ENCODE measurements around the gene EIF2D. TPM values are rescaled to one million over a fixed set of nuclear protein-coding genes. Genes with fewer than 3 reads are reported as not detected.

Gene EIF2D
- total RNA-seq, 3 donors from 2014 or later (not counting 1 experiment from before 2014, with no cell fraction given) = 31.8 to 34.6 (median 32.7) TPM

DNA sequence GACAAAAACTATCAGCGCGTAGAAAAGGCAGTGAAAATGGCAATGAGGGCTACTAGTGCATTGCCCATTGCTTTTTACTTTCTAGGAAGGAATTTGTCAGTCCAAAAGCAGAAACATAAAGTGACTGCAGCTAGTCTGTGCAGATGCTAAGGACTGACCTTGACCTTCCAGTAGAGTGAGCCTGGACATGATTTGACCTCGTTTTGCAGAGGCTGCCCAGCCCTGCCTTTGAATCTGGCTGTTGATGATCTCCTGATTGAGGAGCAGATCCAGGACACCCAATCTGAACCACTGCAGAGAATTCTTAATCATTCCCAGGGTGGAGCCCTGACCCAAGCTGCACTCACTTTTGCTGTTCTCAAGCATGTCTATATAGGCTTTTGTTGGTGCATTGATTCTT, 44.7 kb upstream of the EIF2D start:
- TF ChIP-seq, protein P1, sequence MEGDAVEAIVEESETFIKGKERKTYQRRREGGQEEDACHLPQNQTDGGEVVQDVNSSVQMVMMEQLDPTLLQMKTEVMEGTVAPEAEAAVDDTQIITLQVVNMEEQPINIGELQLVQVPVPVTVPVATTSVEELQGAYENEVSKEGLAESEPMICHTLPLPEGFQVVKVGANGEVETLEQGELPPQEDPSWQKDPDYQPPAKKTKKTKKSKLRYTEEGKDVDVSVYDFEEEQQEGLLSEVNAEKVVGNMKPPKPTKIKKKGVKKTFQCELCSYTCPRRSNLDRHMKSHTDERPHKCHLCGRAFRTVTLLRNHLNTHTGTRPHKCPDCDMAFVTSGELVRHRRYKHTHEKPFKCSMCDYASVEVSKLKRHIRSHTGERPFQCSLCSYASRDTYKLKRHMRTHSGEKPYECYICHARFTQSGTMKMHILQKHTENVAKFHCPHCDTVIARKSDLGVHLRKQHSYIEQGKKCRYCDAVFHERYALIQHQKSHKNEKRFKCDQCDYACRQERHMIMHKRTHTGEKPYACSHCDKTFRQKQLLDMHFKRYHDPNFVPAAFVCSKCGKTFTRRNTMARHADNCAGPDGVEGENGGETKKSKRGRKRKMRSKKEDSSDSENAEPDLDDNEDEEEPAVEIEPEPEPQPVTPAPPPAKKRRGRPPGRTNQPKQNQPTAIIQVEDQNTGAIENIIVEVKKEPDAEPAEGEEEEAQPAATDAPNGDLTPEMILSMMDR (IDR thresholded peaks at IDR 0.05) = no peak
- no peak for ATAC-seq
- DNase-seq = no peak
- H3K4me3 Mint-ChIP-seq = no peak overlapping the region
- H3K27me3 Mint-ChIP-seq (ENCODE audit: low read depth in 2 of 2) = peaks cover 22 to 28% of the 10 kb centered on the region in 2 donors
- no peaks in the 10 kb centered on the region for H3K9me3 Mint-ChIP-seq
- H3K36me3 Mint-ChIP-seq = no peaks in the 10 kb centered on the region
- no peak overlapping the region for H3K27ac Mint-ChIP-seq
- no peaks in the 10 kb centered on the region for H3K36me3 ChIP-seq (ENCODE audit: control insufficient read depth, insufficient read depth, low read length)
- H3K4me1 Mint-ChIP-seq = peaks cover 7 to 8% of the 10 kb centered on the region in 2 donors
- H3K4me1 ChIP-seq (ENCODE audit: control insufficient read depth, insufficient read depth, low read length) = peaks cover 7% of the 10 kb centered on the region
- no peak overlapping the region for H3K27ac ChIP-seq (ENCODE audit: low read length)
- H3K9me3 ChIP-seq (ENCODE audit: control insufficient read depth, insufficient read depth, low read length) = no peaks in the 10 kb centered on the region
- H3K4me3 ChIP-seq (ENCODE audit: low read length) = no peak overlapping the region
- H3K27me3 ChIP-seq (ENCODE audit: control insufficient read depth, insufficient read depth, low read length) = peaks cover 4% of the 10 kb centered on the region
- intact Hi-C loops (cut with micrococcal nuclease) = no loop called here
- WGBS (ENCODE audit: insufficient coverage) = 94% methylated on average over 3 of the region's 3 CpGs

DNA sequence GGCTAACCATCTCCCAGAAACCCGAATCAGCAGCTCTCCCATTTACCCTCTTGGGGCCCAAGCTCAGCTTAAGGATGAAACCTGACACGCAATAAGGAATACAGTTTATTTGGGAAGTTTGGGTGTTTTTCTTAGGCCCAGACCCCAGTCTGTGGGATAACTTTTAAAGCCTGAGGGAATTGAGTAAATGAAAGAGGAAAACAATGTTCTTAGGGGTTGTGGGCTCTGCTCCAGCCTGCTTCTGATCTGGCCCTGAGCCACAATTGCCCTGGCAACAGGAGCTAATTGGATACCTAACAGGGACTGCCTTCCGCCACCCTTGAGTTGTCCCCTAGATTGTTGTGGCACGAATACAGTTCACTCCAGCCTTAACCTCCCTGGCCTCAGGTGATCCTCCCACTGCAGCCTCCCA, 43.2 kb upstream of the EIF2D start:
- no peak overlapping the region for H3K27ac Mint-ChIP-seq
- WGBS (ENCODE audit: insufficient coverage) = 86% methylated on average over 3 of the region's 4 CpGs
- DNase-seq (no peak), ATAC-seq (no peak)
- no peaks in the 10 kb centered on the region for H3K9me3 Mint-ChIP-seq
- Histone ChIP-seq H3K27me3 (ENCODE audit: control insufficient read depth, insufficient read depth, low read length) (peaks cover 4% of the 10 kb centered on the region), H3K27ac (ENCODE audit: low read length) (no peak overlapping the region), H3K36me3 (ENCODE audit: control insufficient read depth, insufficient read depth, low read length) (no peaks in the 10 kb centered on the region), H3K4me3 (ENCODE audit: low read length) (no peak overlapping the region), H3K4me1 (ENCODE audit: control insufficient read depth, insufficient read depth, low read length) (peaks cover 7% of the 10 kb centered on the region), H3K9me3 (ENCODE audit: control insufficient read depth, insufficient read depth, low read length) (no peaks in the 10 kb centered on the region)
- H3K4me1 Mint-ChIP-seq = peaks cover 7 to 8% of the 10 kb centered on the region in 2 donors
- H3K4me3 Mint-ChIP-seq = no peak overlapping the region
- TF ChIP-seq, protein P1 (IDR thresholded peaks at IDR 0.05) = no peak
- intact Hi-C loops (cut with micrococcal nuclease) = no loop called here
- peaks cover 18 to 30% of the 10 kb centered on the region in 2 donors for H3K27me3 Mint-ChIP-seq (ENCODE audit: low read depth in 2 of 2)
- no peaks in the 10 kb centered on the region for H3K36me3 Mint-ChIP-seq

DNA sequence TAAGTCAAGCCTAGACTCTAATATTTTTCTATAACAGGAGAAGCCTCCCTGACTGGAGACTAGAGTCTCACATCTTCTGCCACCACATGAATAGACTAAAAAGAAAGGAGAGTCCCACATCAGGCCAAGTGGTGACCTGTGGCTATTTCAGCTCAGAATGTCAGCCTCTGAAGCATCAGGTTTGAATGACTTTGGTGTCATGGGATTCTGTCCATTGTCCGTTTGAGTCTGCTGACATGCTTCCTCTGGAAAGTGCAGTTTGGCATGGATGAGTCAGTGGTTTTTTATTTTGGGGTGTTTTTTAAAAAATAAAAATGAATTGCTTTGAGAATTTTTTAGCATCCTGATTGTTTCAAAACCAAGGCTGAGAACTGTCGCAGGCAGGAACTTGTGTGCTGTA, 42.6 kb upstream of the EIF2D start:
- Mint-ChIP-seq H3K27ac (no peak overlapping the region), H3K36me3 (no peaks in the 10 kb centered on the region), H3K27me3 (ENCODE audit: low read depth in 2 of 2) (peaks cover 18 to 30% of the 10 kb centered on the region in 2 donors), H3K9me3 (no peaks in the 10 kb centered on the region), H3K4me1 (peaks cover 7 to 8% of the 10 kb centered on the region in 2 donors), H3K4me3 (no peak overlapping the region)
- 71% methylated on average over 2 of the region's 2 CpGs for WGBS (ENCODE audit: insufficient coverage)
- no peak overlapping the region for H3K27ac ChIP-seq (ENCODE audit: low read length)
- peaks cover 7% of the 10 kb centered on the region for H3K4me1 ChIP-seq (ENCODE audit: control insufficient read depth, insufficient read depth, low read length)
- peaks cover 4% of the 10 kb centered on the region for H3K27me3 ChIP-seq (ENCODE audit: control insufficient read depth, insufficient read depth, low read length)
- DNase-seq (no peak), ATAC-seq (no peak)
- TF ChIP-seq, protein P1 (IDR thresholded peaks at IDR 0.05) = no peak
- H3K9me3 ChIP-seq (ENCODE audit: control insufficient read depth, insufficient read depth, low read length) = no peaks in the 10 kb centered on the region
- H3K36me3 ChIP-seq (ENCODE audit: control insufficient read depth, insufficient read depth, low read length) = no peaks in the 10 kb centered on the region
- intact Hi-C loops (cut with micrococcal nuclease) = no loop called here
- no peak overlapping the region for H3K4me3 ChIP-seq (ENCODE audit: low read length)
